Activated CD8-positive, alpha-beta memory T cell treated with anti-CD3 and anti-CD28 coated beads for 1 hour (primary cell): ENCODE results near the gene TGFBR1.
A peak's percentile ranks its signal among the peaks of the same experiment; 100 is the strongest.
"Not testable (repeated sequence)": the region's sequence is repeated elsewhere in the genome, so short reads cannot be mapped to it uniquely, and the experiment has no call there.

Experiments
- DNase-seq, 2 donors: peaks; one replicate each; pipeline ENCODE4 v3.0.0-alpha.2; 2020; ENCODE audit warnings: low read depth in 1 of 2; ENCODE audit errors: extremely low read depth in 1 of 2

TGFBR1 gene

DNA sequence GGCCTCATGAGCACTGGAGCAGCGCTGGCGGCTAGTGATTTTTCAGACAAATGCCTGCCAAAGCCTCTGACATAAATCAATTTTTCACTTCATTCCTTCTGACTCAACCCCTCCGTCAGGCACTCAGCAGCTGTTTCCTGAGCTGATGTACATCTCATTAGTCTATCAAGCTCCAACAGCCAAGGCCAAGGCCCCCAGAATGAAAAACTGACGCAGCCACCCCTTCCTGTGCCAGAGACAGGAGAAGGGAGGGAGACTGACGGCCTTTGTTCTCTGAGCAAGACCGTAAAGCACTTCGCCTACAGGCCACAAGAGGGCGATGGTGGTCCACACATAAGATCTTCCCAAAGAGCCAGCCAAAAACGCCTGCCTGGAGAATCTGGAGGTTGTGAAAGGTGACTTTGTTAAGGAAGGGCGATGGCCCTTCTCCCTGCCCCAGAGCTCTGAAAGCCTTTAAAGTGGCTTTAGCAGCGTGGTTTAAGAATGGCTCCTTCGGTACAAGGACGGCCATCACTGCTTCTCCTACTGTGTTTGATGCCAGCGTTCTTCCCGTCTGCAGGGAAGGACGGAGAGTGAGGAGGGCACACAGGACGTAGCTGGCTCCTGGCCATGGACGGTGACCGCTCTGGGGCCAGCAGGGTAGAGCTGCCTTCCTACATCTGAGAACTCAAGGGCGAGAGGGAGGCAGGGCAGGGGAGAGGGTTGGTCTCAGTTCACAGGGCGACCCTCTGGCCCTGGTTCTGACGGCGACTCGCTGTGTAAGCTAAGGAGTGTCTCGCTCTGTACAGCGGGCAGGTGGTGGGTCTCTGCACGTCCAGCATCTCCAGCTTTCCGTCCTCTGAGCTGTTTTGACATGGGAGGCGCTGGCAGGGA lies 79.8 kb downstream of the TGFBR1 start:
- DNase-seq: peak; percentile 44 to 57

DNA sequence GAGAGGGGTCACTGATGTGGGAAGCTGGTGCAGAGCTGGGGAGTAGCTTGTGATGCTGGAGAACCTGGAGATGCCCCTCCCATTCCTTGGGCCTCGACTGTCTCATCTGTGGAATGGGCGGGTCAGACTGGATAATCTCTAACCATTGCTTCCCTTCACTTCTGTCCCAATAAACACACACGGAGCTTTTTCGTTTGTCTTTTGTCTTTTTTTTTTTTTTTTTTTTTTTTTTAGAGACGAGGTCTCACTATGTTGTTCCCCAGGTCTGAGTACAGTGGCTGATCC lies 80.4 kb downstream of the TGFBR1 start:
- no peak for DNase-seq

DNA sequence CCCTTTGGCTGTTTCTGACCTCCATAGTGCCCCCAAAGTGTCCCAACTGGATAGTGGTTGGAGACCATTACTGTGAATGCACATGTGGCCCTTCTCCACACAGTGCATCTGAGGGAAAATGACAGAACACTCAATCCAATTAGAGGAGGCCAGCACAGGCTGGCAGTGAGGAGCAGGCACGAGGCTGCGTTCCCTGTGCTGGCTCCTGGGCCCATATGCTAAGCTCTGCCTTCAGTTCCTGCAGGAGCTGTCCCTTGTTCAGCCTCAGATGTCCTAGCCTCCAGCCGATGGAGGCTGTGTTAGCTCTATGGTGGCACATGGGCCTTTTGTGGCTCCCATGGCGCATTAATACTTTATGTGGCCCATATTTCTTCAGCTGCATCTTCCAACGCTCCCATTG lies 81.0 kb downstream of the TGFBR1 start:
- DNase-seq: no peak

DNA sequence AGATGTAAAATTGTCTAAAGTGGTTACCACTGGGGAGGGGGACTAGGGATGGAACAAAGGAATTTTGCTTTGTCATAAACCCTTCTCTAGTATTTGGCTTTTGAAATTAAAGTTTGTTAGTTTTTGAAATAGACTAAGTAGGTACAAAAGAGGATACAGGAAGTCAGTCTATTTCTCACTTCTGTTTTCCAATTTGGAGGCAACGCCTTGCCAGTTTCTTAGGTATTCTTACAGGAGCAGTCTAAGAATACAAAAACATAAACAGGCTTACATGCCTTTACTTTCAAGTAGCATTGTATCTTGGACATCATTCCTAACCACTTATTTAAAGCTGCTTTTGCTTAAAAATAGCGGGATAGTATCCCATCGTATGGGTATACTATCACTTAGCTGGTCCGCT lies 82.4 kb downstream of the TGFBR1 start:
- DNase-seq: no peak

DNA sequence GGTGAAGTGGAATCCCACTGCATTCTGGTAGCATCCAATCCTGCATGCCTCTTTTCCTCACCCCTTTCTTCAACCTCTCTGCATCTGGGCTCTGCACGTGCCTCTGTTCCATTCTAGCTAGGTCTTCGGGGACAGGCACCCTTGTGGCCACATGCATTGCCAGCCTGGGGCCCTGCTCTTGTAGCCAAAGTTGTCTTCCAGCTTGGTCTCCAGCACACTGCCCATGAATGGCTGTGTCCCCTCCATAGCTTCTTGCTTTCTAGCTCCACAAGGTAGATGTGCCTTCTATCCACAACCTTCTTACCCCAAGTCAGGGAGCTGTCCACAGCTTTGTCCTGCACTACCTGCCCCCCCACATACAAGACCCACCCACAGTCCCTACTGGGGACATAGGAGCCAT lies 84.3 kb downstream of the TGFBR1 start:
- no peak for DNase-seq

DNA sequence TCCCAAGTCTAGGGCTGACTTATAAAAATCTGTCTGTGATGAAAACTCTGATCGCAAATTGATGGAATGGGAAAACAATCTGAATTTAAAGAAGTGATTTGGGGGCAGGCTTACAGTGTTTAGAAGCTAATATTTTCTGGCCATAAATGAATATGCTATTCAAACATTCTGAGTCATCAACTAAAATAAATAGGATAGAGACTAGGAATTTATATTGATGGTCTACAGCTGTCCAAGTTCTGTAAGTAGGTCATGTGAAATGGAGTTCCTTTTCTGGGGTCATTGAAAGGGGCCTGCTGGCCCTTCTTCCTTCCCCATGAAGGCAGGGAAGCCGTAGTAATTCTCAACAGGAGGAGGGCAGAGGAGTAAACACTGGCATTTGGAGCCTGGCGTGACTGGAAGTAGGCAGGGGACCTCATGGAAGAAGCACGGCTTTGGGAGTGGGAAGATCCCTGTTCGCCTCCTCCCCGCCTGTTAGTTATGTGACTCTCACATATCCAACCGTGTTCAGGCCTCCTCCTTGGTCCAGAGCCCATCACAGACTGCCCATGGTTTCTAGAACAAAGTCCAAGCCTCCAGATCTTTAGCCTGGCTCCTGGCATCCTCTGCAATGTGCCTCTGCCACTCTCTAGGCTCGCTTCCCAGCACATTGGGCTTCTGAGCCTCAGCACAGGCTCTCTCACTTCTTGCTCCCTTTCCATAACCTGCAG lies 85.1 kb downstream of the TGFBR1 start:
- no peak for DNase-seq

DNA sequence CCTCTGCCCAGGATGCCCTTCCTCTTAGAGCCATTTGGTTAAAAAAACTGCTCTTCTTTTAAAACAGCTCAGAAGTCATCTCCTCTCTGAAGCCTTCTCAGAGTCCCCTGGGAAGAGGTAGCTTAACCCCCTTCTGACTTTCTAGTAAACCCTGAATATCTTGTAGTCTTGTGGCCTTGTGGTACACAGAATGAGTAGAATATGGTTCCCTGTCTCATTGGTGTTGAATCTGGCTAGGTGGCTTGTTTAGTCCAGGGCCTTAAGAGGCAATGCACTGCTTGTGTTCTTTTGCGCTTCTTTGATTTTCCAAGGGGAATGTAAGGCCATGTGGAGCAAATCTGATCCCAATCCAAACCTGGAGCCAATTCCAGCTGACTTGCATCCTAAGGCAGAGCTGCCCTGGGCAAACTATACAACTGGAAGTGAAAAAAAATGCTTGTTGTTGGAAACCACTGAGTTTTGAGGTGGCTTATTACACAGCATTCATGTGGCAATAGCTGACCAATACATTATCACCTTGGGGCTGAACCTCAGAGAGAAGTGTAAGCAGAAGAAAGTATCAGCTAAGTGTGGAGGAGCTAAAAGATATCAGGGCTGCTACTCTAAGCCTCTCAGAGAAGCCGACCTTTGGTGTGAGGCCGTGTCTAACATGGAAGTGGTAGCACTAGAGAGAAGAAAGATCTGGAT lies 85.8 kb downstream of the TGFBR1 start:
- no peak for DNase-seq

DNA sequence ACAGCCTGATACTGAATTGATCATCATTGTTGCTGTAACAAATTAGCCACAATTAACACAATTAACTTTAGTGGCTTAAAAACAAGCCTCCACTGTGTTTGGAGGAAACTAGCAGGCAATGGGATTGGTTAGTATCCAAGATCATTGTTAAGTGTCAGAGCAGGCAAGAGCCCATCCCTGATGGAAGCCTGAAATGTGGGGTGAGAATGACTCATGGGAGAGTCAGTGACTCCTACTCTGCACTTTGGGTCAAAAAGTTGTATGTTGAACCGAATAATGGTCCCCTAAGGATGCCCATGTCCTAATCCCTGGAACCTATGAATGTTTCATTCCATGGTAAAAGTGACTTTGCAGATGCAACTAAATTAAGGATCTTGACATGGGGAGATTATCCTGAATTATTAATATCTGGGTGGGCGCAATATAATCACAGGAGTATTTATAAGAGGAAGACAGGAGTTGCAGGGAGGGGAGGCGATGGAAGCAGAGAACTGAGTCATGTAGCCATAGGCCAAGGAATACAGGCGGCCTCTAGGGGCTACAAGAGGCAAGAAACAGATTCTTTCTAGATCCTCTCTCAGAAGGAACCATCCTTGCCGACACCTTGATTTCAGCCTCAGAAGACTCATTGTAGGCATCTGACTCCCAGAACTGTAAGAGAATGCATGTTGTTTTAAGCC lies 88.0 kb downstream of the TGFBR1 start:
- DNase-seq: no peak

DNA sequence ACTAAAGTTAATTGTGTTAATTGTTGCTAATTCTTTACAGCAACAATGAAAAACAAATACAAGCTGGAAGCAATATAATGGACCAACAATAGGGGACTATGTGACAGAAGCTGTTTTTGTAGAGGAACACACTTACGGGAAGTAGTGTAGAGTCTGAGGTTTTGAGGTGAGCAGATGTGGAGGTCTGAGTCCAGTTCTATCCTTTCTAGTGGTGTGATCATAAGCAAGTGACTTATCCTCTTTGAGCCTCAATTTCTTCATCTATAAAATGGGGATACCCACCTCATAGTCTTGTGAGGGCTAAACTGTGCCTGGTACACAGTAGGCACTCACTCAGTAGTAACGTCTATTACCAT lies 88.5 kb downstream of the TGFBR1 start:
- no peak for DNase-seq

DNA sequence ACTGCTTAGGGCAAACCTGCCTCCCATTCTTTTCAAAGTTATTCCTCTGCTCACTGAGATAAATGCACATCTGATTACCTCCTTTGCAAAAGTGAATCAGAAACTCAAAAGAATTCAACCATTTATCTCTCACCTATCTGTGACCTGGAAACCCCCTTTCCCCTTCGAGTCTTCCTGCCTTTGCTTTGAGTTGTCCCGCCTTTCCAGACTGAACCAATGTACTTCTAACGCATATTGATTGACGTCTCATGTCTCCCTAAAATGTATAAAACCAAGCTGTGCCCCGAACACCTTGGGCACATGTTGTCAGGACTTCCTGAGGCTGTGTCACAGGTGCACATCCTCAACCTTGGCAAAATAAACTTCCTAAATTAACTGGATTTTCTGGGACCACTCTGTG lies 91.6 kb downstream of the TGFBR1 start:
- DNase-seq: not testable (repeated sequence)

DNA sequence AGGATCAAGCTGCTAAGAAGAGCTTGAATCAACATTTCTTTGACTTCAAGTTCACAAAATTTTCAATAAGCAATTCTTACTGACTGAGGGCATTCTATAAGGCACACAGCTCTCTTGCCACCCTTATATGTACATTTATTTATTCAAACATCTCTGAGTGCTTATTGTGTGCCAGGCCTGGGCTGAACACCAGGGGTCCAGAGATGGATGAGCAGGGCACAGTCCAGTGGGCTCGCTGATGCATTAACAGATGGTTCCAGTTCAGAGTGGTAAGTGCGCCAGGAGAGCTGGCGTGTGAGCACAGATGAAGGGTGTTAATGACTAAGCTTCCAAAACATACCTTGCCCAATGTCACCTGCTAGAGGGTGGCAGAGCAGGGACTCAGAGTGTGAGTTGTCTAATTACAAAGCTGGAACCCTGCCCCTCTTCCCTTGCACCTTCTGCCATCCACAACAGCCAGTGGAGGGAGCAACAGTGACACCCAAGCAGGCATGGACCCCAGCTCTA lies 92.3 kb downstream of the TGFBR1 start:
- DNase-seq: no peak

DNA sequence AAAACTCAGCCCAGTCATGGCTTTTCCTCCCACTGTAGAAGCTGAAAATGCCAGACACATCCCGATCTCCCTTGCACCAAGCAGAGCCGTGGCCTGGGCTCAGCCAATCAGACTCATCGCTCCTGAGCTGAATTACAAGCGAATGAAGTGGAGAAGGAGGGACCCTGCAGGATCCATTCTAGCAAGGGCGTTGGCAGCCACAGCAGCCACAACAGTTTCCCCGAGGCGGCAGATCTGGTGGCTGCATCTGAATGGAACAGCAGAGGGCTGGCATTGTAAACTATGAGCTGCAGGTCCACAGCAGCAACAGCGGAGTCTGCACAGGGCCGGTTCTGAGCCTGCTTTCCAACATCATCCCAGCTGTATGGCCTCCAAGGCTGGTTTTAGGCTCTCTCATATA lies 93.1 kb downstream of the TGFBR1 start:
- no peak for DNase-seq

DNA sequence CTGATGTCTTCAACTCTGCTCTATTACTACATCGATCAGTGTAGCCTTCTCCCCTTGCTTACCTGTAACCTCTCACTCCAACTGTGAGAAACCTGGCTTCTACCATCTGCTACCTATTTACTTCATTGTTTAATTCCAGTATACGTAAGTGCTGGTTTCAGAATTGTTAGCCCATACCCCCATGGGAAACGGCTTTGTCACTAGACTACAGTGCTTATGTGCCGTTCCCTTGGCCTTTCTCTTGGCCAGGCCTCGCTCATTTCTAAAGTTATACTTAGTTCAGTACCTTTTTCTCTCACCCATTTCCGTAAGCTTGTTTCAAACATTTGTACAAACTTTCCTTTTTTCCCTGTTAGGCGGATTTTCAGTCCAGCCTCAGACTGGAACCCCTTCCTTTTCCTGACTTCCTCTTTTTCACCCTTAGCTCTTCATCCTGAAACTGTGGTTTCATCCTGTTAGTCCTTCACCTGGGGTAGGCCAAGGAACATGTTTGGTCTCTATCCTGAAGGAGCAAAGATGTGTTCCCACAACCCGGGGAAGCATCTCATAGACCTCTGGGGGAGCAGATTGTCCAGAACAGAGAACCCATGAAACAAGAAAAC lies 95.1 kb downstream of the TGFBR1 start:
- DNase-seq: no peak

DNA sequence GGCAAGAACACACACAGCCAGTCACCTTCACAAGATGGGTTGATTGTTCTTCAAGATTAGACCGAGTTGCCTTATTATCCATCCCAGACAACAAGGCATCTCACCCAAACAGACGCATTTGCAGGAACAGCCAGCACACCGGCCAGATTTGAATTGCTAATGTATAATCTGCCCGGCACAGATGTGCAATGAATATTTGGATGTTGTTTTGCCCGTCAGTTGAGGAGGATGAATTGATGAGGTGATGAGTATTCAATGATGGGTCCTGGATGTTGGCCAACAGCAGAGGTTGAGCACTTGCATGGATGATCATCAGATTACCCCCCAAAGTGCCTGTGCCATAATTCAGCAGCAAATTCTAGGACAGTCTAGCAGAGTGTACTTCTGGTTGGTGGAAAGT lies 96.7 kb downstream of the TGFBR1 start:
- DNase-seq: no peak
